ENCODE data around the gene MYRFL.

- TF ChIP-seq, protein P1, sequence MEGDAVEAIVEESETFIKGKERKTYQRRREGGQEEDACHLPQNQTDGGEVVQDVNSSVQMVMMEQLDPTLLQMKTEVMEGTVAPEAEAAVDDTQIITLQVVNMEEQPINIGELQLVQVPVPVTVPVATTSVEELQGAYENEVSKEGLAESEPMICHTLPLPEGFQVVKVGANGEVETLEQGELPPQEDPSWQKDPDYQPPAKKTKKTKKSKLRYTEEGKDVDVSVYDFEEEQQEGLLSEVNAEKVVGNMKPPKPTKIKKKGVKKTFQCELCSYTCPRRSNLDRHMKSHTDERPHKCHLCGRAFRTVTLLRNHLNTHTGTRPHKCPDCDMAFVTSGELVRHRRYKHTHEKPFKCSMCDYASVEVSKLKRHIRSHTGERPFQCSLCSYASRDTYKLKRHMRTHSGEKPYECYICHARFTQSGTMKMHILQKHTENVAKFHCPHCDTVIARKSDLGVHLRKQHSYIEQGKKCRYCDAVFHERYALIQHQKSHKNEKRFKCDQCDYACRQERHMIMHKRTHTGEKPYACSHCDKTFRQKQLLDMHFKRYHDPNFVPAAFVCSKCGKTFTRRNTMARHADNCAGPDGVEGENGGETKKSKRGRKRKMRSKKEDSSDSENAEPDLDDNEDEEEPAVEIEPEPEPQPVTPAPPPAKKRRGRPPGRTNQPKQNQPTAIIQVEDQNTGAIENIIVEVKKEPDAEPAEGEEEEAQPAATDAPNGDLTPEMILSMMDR (IDR thresholded peaks at IDR 0.05) = no peak
- TF ChIP-seq POLR2A (IDR thresholded peaks at IDR 0.05) = no peak
Observed at GRCh38 chr12:69936214-69936731, 111.2 kb downstream of the MYRFL start.

Measured in lower leg skin (tissue), 3 donors.